Measurements from ENCODE around the gene PRKAR1B. TPM values are rescaled to one million over a fixed set of nuclear protein-coding genes. Genes with fewer than 3 reads are reported as not detected.

Gene PRKAR1B
- total RNA-seq, 1 donor from 2014 or later: 19.3 TPM

DNA sequence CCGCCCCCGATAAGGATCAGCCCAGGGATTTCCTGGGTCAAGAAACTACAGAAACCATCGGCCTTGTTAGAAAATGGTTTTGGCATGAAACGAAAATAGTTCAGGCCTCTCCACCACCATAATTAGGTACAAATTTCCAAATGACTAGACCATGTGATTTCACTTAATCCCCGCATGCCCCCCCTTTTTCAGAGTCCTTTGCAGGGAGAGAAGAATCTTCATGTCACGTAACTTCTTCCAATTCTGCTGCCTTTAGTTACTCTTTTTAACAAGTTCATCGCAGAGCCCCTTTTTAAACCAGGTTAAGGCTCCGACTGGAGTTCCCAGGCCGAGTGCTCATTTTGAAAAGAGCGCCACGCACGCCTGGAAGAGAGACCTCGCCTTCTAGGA is 210.9 kb downstream of the PRKAR1B start:
- peak overlapping the region in 2 of 3 donors; percentile 62 to 92 for H3K9ac ChIP-seq (ENCODE audit: low read depth in 1 of 3, low read length in 3 of 3)
- H3K4me3 ChIP-seq (ENCODE audit: low read length in 3 of 3): no peak overlapping the region
- H3K27me3 ChIP-seq (ENCODE audit: control insufficient read depth in 3 of 3, insufficient read depth in 3 of 3, low read length in 3 of 3): peaks cover 0 to 2% (median 0%) of the 10 kb centered on the region in 3 donors
- H3K4me1 ChIP-seq (ENCODE audit: control insufficient read depth in 3 of 3, insufficient read depth in 3 of 3, low read length in 3 of 3): peaks cover 25 to 47% (median 41%) of the 10 kb centered on the region in 3 donors
- peaks cover 4 to 5% (median 4%) of the 10 kb centered on the region in 3 donors for H3K36me3 ChIP-seq (ENCODE audit: control insufficient read depth in 3 of 3, insufficient read depth in 3 of 3, low read length in 3 of 3)
- peak overlapping the region; percentile 91 for H3K27ac ChIP-seq (ENCODE audit: low read depth, low read length)
- no peaks in the 10 kb centered on the region for H3K9me3 ChIP-seq (ENCODE audit: control insufficient read depth in 3 of 3, low read length in 3 of 3)

DNA sequence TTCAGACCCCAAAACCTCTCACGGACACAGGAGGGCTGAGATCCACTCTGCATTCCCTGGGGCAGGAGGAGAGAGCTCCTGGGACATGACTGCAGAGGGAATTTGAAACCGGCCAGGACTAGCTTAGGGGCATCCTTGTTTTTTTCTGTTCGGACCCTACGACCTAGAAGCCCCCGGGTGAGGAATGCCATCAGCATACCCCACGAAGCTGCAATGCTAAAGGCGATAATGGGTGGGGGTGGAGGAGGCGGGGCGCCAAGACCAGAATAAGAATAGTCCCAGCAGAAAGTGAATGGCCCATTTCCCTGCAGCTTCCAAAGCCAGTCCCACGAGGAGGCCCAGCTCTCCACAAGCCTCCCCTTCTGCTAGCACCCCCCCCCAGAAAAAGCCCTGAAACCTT is 211.5 kb downstream of the PRKAR1B start:
- Histone ChIP-seq H3K27ac (ENCODE audit: low read depth, low read length) (peak overlapping the region; percentile 91), H3K27me3 (ENCODE audit: control insufficient read depth in 3 of 3, insufficient read depth in 3 of 3, low read length in 3 of 3) (no peaks in the 10 kb centered on the region), H3K4me3 (ENCODE audit: low read length in 3 of 3) (peak overlapping the region; percentile 13 to 36 (median 14)), H3K36me3 (ENCODE audit: control insufficient read depth in 3 of 3, insufficient read depth in 3 of 3, low read length in 3 of 3) (peaks cover 4 to 8% (median 8%) of the 10 kb centered on the region in 3 donors), H3K4me1 (ENCODE audit: control insufficient read depth in 3 of 3, insufficient read depth in 3 of 3, low read length in 3 of 3) (peaks cover 23 to 41% (median 39%) of the 10 kb centered on the region in 3 donors), H3K9me3 (ENCODE audit: control insufficient read depth in 3 of 3, low read length in 3 of 3) (no peaks in the 10 kb centered on the region), H3K9ac (ENCODE audit: low read depth in 1 of 3, low read length in 3 of 3) (peak overlapping the region in 2 of 3 donors; percentile 45 to 50)

DNA sequence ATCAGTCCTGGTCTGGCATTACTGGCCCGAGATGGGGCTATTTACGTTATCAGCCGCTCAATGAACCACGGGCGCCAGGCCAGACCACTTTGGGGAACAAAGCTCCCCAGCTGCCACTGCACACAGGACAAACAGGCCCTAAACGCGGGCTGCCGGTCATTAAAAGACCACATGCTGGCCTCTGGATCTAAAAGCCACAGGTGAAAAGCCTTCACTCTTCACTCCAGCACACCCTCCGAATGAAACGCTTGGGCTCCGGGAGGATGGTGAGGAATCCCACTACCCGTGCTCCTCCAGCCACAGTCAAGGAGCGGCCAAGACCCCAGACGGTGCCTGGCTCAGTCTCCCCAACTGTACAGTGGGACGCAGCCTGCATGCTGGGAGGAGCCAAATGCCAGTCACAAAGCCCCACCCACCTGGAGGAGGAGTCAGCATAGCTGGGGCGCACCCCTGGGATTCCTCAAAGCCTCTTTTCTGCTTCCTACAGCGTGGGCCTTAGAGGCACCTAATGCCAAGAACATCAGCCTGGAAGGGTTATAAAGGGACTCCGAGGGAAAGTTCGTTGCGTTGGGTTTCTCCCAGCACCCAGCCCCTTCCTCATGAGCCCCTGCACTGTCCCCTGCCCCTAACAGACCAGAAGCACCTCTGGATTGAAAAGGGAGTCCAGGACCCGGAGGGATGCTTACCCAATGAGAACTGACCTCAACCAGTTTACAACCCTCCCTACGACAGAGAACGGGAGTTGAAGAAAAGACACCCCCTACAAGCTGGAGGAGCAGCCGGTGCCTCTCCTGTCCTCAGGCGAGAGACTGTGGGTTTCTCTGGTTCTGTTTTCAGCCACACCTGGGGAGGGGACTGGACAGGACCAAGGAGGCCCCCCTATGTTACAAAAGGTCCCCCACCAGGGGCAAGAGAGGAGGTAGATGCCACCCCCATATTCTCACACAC is 212.2 kb downstream of the PRKAR1B start:
- Histone ChIP-seq H3K9me3 (ENCODE audit: control insufficient read depth in 3 of 3, low read length in 3 of 3) (no peaks in the 10 kb centered on the region), H3K27me3 (ENCODE audit: control insufficient read depth in 3 of 3, insufficient read depth in 3 of 3, low read length in 3 of 3) (no peaks in the 10 kb centered on the region), H3K4me1 (ENCODE audit: control insufficient read depth in 3 of 3, insufficient read depth in 3 of 3, low read length in 3 of 3) (peaks cover 23 to 39% (median 37%) of the 10 kb centered on the region in 3 donors), H3K9ac (ENCODE audit: low read depth in 1 of 3, low read length in 3 of 3) (peak overlapping the region in 2 of 3 donors; percentile 45 to 50), H3K27ac (ENCODE audit: low read depth, low read length) (peak overlapping the region; percentile 91), H3K4me3 (ENCODE audit: low read length in 3 of 3) (peak overlapping the region; percentile 13 to 36 (median 14)), H3K36me3 (ENCODE audit: control insufficient read depth in 3 of 3, insufficient read depth in 3 of 3, low read length in 3 of 3) (peaks cover 4 to 11% (median 8%) of the 10 kb centered on the region in 3 donors)

DNA sequence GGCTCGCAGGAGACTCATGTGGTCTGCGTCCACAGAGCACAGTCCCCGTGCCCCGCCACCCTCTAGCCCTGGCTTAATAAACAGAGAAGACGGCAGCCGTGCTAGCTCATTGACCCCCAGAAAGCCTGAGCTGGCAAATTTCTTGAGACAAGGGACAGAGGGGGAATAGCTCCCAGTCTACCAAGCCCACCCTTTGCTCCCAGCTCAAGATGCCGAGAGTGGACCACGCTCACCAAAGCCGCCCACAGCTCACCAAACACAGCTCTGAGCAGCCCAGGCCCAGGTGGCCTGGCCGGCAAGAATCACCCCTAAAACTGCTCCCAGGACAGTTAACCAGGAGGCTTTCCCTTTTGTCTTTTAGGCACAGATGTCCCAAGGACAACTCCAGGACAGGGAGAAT is 212.8 kb downstream of the PRKAR1B start:
- Histone ChIP-seq H3K9me3 (ENCODE audit: control insufficient read depth in 3 of 3, low read length in 3 of 3) (no peaks in the 10 kb centered on the region), H3K27me3 (ENCODE audit: control insufficient read depth in 3 of 3, insufficient read depth in 3 of 3, low read length in 3 of 3) (no peaks in the 10 kb centered on the region), H3K27ac (ENCODE audit: low read depth, low read length) (peak overlapping the region; percentile 91), H3K4me3 (ENCODE audit: low read length in 3 of 3) (peak overlapping the region in 1 of 3 donors; percentile 20), H3K4me1 (ENCODE audit: control insufficient read depth in 3 of 3, insufficient read depth in 3 of 3, low read length in 3 of 3) (peaks cover 23 to 39% (median 37%) of the 10 kb centered on the region in 3 donors), H3K36me3 (ENCODE audit: control insufficient read depth in 3 of 3, insufficient read depth in 3 of 3, low read length in 3 of 3) (peaks cover 7 to 13% (median 8%) of the 10 kb centered on the region in 3 donors), H3K9ac (ENCODE audit: low read depth in 1 of 3, low read length in 3 of 3) (peak overlapping the region in 1 of 3 donors; percentile 40)

DNA sequence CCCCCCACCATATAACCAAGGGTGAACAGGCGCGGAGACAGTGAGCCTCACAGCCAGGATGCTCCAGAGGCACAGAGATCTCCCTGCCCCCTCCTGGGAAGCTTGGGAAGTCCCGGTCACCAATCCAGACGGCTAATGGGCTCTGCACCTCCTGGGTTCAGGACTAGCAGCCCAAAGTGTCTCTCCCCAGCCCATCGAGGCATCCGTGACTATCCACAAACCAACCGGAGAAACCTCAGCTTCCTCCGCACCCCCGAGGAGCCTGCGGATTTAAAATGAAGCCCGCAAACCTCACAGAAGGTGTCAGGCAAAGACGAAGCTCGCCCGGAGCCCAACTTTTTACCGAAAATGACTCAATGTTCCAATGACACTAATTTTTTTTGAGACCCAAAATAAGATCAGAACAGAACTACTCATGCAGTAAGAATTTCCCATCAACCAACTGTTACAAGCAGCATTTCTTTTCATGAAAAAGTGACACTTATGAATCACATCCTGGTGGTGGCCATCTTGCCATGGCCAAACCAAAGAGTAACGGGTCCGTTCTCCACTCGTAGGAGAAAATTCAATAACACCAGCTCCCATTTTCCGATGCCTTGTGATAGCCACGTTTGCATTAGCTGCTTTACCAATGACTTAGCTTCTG is 213.4 kb downstream of the PRKAR1B start:
- Histone ChIP-seq H3K4me3 (ENCODE audit: low read length in 3 of 3) (no peak overlapping the region), H3K27me3 (ENCODE audit: control insufficient read depth in 3 of 3, insufficient read depth in 3 of 3, low read length in 3 of 3) (no peaks in the 10 kb centered on the region), H3K36me3 (ENCODE audit: control insufficient read depth in 3 of 3, insufficient read depth in 3 of 3, low read length in 3 of 3) (peaks cover 8 to 19% (median 12%) of the 10 kb centered on the region in 3 donors), H3K27ac (ENCODE audit: low read depth, low read length) (peak overlapping the region; percentile 91), H3K9ac (ENCODE audit: low read depth in 1 of 3, low read length in 3 of 3) (peak overlapping the region in 1 of 3 donors; percentile 40), H3K9me3 (ENCODE audit: control insufficient read depth in 3 of 3, low read length in 3 of 3) (no peaks in the 10 kb centered on the region), H3K4me1 (ENCODE audit: control insufficient read depth in 3 of 3, insufficient read depth in 3 of 3, low read length in 3 of 3) (peaks cover 23 to 39% (median 37%) of the 10 kb centered on the region in 3 donors)

DNA sequence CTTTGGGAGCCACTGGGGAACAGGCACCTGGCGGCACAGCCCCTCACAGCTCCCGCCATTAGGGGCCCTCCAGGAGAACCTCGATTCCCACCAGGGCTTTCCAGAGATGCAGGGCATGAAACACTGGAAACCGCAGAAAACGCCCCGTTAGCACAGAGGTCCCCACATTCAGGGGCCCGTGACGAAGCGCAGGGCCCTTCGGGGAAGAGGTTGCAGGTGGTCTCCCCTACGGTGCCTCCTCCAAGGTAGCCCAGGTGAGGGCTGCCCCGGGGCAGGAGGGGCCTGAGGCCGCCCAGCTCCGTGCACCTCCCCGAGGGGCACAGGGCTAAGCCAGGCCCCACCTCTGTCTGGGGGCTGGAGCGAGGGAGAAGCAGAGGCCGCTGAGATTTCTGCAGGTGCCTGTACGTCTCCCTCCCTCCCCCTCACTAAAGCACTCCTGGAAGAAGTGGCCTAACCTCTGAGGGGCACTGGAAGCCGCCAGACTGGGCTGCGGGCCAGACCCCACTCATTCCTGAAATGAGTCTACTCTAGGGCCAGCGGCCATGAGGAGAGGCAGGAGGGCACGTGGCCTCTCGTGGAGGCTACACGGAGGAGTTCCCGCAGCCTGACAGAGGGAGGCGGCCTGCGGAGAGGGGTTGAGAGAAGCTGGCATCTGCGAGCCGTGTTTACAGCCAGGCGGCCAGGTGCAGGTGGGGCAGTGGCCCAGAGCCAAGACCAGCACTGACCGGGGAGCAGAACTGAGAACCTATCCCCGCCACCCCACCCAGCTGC is 214.4 kb downstream of the PRKAR1B start:
- H3K27me3 ChIP-seq (ENCODE audit: control insufficient read depth in 3 of 3, insufficient read depth in 3 of 3, low read length in 3 of 3): no peaks in the 10 kb centered on the region
- H3K27ac ChIP-seq (ENCODE audit: low read depth, low read length): peak overlapping the region; percentile 40
- H3K4me3 ChIP-seq (ENCODE audit: low read length in 3 of 3): no peak overlapping the region
- peaks cover 23 to 39% (median 37%) of the 10 kb centered on the region in 3 donors for H3K4me1 ChIP-seq (ENCODE audit: control insufficient read depth in 3 of 3, insufficient read depth in 3 of 3, low read length in 3 of 3)
- peaks cover 8 to 24% (median 14%) of the 10 kb centered on the region in 3 donors for H3K36me3 ChIP-seq (ENCODE audit: control insufficient read depth in 3 of 3, insufficient read depth in 3 of 3, low read length in 3 of 3)
- peak overlapping the region in 1 of 3 donors; percentile 25 for H3K9ac ChIP-seq (ENCODE audit: low read depth in 1 of 3, low read length in 3 of 3)
- H3K9me3 ChIP-seq (ENCODE audit: control insufficient read depth in 3 of 3, low read length in 3 of 3): no peaks in the 10 kb centered on the region

DNA sequence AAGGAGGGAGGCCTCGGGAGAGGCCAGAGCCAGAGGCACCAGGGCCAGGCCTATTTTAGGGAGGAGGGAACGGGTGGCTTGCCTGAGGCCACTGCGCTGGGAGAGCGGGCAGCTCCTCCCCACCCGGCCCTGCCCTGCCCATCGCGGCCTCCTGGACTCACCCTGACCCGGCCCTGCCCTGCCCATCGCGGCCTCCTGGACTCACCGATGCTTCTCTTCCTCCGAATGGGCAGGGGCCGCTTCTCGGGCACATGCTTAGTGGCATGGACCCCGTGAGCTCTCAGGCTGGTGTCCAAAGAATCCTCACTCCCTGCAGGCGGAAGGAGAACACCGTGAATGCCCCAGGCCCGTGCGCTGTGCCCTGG is 215.0 kb downstream of the PRKAR1B start:
- Histone ChIP-seq H3K27me3 (ENCODE audit: control insufficient read depth in 3 of 3, insufficient read depth in 3 of 3, low read length in 3 of 3) (no peaks in the 10 kb centered on the region), H3K9ac (ENCODE audit: low read depth in 1 of 3, low read length in 3 of 3) (no peak overlapping the region), H3K27ac (ENCODE audit: low read depth, low read length) (no peak overlapping the region), H3K4me1 (ENCODE audit: control insufficient read depth in 3 of 3, insufficient read depth in 3 of 3, low read length in 3 of 3) (peaks cover 23 to 41% (median 37%) of the 10 kb centered on the region in 3 donors), H3K36me3 (ENCODE audit: control insufficient read depth in 3 of 3, insufficient read depth in 3 of 3, low read length in 3 of 3) (peaks cover 8 to 26% (median 14%) of the 10 kb centered on the region in 3 donors), H3K9me3 (ENCODE audit: control insufficient read depth in 3 of 3, low read length in 3 of 3) (no peaks in the 10 kb centered on the region), H3K4me3 (ENCODE audit: low read length in 3 of 3) (no peak overlapping the region)

DNA sequence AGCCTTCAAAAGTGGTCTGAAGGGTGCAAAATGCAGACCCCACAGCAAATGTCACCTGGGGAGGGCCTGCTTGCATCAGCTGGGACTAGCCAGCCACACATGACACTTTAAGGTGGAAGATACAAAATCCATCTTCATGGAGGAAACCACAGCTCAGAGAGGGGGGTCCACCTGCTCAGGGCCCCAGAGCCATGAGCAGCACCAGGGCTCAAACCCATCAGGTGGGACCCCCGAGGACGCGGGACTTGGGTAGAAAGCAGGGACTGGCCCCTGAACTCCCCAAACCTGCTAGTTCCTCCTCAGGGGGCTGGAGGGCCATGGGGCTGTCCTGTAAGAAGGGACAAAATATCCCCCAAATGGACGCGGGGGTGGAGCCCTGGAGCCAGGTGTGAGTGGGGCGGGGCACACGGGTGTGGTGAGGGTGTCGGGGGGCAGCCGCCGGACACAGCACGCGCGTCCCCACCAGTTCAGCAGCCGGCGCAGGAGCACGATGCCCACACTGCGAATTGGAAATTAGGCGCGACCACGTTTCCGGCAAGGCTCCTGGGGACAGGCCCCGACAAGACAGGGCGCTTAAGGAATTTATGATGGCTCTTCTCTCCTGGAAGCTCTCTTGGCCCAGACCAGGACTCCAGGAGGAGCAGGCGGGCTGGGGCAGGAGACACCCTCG is 215.5 kb downstream of the PRKAR1B start:
- Histone ChIP-seq H3K36me3 (ENCODE audit: control insufficient read depth in 3 of 3, insufficient read depth in 3 of 3, low read length in 3 of 3) (peaks cover 8 to 28% (median 14%) of the 10 kb centered on the region in 3 donors), H3K27ac (ENCODE audit: low read depth, low read length) (no peak overlapping the region), H3K4me3 (ENCODE audit: low read length in 3 of 3) (no peak overlapping the region), H3K27me3 (ENCODE audit: control insufficient read depth in 3 of 3, insufficient read depth in 3 of 3, low read length in 3 of 3) (no peaks in the 10 kb centered on the region), H3K9ac (ENCODE audit: low read depth in 1 of 3, low read length in 3 of 3) (no peak overlapping the region), H3K4me1 (ENCODE audit: control insufficient read depth in 3 of 3, insufficient read depth in 3 of 3, low read length in 3 of 3) (peaks cover 23 to 45% (median 36%) of the 10 kb centered on the region in 3 donors), H3K9me3 (ENCODE audit: control insufficient read depth in 3 of 3, low read length in 3 of 3) (no peaks in the 10 kb centered on the region)

DNA sequence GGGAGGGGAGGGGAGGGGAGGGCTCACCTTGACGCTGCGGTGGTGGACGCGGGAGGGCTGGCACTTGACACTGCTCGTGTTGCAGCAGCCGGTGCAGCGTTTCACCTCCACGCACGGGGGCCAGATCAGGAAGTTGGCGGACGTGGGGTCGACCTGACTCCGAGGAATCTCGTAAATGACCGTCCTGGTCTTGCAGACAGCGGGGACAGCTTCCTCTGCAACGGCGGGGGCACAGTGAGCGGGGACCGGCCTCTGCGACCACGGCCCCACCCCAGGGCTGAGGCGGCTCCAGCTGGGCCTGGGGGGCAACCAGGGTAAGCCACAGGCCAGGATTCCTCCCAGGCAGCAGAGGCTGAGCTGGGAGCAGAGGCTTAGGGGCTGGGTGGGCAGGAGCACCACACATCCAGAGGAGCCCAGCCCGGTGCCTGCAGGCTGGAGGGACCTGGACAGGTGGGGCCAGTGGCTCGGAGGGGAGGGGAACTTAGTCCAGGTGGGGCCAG is 216.2 kb downstream of the PRKAR1B start:
- Histone ChIP-seq H3K27me3 (ENCODE audit: control insufficient read depth in 3 of 3, insufficient read depth in 3 of 3, low read length in 3 of 3) (no peaks in the 10 kb centered on the region), H3K4me3 (ENCODE audit: low read length in 3 of 3) (no peak overlapping the region), H3K9ac (ENCODE audit: low read depth in 1 of 3, low read length in 3 of 3) (no peak overlapping the region), H3K9me3 (ENCODE audit: control insufficient read depth in 3 of 3, low read length in 3 of 3) (no peaks in the 10 kb centered on the region), H3K27ac (ENCODE audit: low read depth, low read length) (no peak overlapping the region), H3K36me3 (ENCODE audit: control insufficient read depth in 3 of 3, insufficient read depth in 3 of 3, low read length in 3 of 3) (peaks cover 8 to 31% (median 14%) of the 10 kb centered on the region in 3 donors), H3K4me1 (ENCODE audit: control insufficient read depth in 3 of 3, insufficient read depth in 3 of 3, low read length in 3 of 3) (peaks cover 23 to 44% (median 30%) of the 10 kb centered on the region in 3 donors)
